Non-pigmented ciliary epithelial cell (primary cell): Measurements from ENCODE around the gene C11orf54.

Experiments
- DNase-seq: peaks from one replicate; pipeline ENCODE4 v3.0.0-alpha.2; 2010; ENCODE audit warnings: low read depth

Gene C11orf54

GRCh38 chr11:93741094-93741881, at the start of gene C11orf54, which contains the start of gene TAF1D:
C11orf54 (plus strand) TSS chr11:93741672; CDS start chr11:93747394, 5,722 bp downstream.
TAF1D (minus strand) TSS chr11:93741495; CDS start chr11:93739304, 2,191 bp downstream.
- peak; percentile 91 for DNase-seq

GRCh38 chr11:93694109-93694508, 47.4 kb upstream of the C11orf54 start:
- no peak for DNase-seq

DNA sequence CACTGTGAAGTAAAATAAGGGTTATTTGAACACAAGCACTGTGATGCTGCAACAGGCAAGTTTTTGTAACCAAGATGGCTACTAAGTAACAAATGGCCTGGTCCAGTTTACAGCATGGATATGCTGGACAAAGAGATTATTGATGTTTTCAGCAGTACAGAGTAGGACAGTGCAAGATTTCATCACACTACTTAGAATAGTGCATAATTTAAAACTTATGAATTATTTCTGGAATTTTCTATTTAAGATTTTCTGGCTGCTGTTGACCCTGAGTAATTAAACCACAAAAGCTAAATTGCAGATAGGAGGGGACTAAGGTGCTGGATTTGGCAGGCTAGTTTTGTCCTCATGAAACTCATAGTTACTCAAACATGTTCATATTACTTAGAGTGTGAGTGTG, 46.9 kb upstream of the C11orf54 start:
- no peak for DNase-seq

DNA sequence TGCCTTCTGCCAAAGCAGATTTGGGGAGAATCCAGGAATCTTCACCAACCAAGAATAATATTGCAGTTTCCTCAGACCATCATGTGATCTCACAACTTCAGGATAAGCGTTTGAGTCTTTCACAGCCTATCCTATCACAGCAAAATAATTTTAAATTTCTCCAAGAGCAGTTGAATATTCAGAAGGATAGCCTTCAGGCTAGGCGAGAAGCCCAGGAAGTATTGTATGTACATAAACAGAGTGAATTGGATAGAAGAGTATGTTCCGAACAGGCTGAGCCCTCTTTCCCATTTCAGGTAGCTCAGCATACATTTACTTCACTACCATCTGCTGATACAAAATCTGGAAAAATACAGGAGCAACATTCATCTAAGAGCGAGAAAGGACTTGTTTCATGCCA, 43.9 kb upstream of the C11orf54 start:
- DNase-seq = no peak

- peak; percentile 28 for DNase-seq
Observed at GRCh38 chr11:93700830-93701229, 40.6 kb upstream of the C11orf54 start.

- no peak for DNase-seq
Observed at GRCh38 chr11:93704237-93704636, 37.2 kb upstream of the C11orf54 start.

GRCh38 chr11:93710239-93710638, 31.2 kb upstream of the C11orf54 start:
- DNase-seq = no peak

DNA sequence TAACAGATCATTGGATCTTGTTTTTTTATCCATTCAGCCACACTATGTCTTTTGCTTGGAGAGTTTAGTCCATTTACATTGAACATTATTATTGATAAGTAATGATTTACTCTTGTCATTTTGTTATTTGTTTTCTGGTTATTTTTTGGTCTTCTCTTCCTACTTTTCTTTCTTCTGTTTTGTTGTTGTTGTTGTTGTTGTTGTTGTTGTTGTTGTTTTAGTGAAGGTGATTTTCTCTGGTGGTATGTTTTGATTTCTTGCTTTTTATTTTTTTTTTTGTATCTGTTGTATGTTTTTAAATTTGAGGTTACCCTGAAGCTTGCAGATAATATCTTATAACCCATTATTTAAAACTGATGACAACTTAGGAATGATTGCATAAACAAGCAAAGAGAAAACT, 28.8 kb upstream of the C11orf54 start:
- no peak for DNase-seq

DNA sequence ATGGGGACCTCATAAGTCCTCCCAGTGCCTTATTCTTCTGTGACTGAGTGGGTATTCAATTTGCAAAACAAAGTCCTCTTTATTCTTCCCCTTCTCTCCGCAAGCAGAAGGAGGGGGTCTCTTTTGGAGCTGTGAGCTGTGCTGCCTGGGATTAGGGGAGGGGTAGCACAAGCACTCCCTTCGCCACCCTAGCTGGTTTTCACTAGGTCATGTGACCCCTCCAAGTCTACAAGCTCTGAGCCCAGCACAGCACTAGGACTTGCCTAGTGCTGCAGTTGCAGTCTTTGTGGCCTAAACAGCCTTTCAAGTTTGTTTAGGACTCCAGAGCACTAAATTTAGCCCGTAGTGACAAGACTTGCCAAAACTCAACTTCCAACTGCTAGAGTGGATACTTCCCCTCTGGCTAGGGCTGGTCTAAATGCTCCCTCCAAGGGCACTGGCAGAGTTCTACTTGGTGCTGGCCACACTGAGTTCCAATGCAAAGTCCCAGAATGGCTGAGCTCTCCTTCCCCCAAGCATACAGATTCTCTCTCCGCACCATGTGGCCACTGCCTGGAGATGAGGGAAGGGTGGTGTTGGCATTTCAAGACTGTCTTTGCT, 25.6 kb upstream of the C11orf54 start:
- DNase-seq = no peak

DNA sequence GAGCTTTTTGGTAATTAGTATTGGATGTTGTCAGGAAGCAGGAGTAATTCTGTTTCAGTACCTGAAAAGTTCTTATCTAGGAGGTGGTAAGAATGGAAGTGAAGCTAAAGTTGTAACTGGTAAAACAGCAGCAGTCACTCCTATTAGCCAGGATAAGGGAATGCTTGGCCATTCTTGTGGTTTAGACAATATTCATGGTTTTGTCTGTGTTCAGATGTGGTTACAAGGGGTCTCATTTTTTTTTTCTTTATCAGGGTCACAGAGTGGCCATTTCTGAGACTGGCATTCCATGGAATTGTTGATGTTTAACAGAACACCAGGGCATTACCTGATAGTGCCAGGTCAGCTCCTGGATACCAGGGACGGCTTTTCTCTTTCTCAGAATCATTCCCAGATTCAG, 24.0 kb upstream of the C11orf54 start:
- DNase-seq = no peak

- no peak for DNase-seq
Observed at GRCh38 chr11:93718057-93718563, 23.4 kb upstream of the C11orf54 start.

GRCh38 chr11:93719310-93719709, 22.2 kb upstream of the C11orf54 start:
- DNase-seq = no peak

- no peak for DNase-seq
Observed at GRCh38 chr11:93720522-93720921, 20.9 kb upstream of the C11orf54 start.

DNA sequence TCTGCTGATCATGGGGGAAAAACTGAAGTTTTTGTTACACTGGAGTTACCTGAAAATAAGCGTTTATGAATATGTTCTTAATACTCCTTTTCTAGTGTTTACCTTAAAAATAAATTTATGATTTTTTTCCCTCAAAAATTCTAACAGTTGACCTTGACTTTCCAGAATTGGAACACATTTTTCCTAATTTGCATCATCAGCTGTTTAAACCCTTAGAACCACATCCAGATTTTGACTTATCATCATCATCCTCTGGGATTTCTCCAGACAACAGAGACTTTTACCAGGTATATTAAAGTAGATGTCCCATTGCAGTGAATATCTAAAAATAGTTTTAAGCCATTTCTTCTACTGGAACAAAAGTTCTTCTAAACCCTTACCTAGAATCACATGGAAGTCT, 17.4 kb upstream of the C11orf54 start:
- DNase-seq = no peak

GRCh38 chr11:93727985-93728791, 13.3 kb upstream of the C11orf54 start:
- no peak for DNase-seq

- no peak for DNase-seq
Observed at GRCh38 chr11:93728792-93729128, 12.7 kb upstream of the C11orf54 start.

DNA sequence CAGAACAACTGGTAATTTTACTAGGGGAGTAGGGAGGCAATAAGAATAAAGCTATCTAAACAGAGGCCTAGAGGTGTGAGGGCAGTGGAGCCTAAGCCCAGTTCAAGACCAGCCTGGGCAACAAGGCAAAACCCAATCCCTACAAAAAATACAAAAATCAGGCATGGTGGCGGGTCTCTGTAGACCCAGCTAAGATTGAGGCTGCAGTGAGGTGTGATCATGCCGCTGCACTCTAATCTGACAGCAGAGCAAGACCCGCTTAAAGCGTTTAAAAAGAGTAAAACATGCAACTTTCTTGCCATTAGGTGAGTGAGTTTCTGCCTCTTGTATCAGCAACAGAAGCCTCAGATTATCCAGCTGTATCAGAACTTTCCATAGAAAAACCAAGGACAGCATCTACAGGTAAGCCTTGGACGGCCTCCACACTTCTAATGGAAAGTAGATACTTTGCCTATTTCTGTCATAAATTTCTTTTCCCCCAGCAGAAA, 12.3 kb upstream of the C11orf54 start:
- no peak for DNase-seq

GRCh38 chr11:93730108-93731107, 11.1 kb upstream of the C11orf54 start:
- no peak for DNase-seq

DNA sequence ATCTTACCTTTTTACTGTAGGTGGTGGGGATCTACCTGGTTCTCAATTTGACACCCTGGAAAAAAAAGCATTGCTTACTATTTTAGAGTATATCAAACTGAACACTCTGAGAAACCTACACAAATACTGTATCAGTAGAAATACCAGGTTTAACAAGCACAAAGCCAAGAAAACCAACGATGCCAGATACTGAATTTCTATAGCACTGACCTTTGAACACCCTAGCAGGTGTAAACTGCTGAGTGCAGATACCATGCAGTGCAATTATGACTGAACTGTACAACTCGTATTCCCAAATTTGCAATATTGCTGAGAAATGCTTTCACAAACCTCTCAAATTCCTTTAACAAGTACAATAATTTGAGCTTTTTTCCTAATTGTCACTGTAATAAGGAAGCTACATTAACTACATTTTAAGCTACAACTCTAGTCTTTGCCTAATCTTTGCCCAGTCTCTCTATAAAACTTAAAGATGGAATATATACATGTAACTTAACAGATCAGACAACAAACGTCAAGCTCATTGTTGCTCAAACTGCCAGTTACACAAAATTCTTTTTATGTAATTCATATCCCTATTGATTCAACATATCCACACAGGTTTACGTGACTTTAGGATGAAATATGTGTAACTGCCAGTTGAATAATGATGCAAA, 9.1 kb upstream of the C11orf54 start:
- no peak for DNase-seq

- DNase-seq = no peak
Observed at GRCh38 chr11:93733474-93733873, 8.0 kb upstream of the C11orf54 start.
